ENCODE measurements around the gene STRA6. TPM values are rescaled to one million over a fixed set of nuclear protein-coding genes. Genes with fewer than 3 reads are reported as not detected.

STRA6 gene
- not detected for total RNA-seq
- long read RNA-seq, result 0 reads

GRCh38 chr15:74202452-74203401, at the start of gene STRA6:
STRA6 (minus strand) TSS chr15:74202787; CDS start chr15:74202267, 520 bp downstream.
- DNase-seq (ENCODE audit: missing footprints) (no peak), ATAC-seq (no peak)
- intact Hi-C loops (cut with DNase I), result no loop called here

GRCh38 chr15:74252291-74252690, 49.7 kb upstream of the STRA6 start:
- no peak for ATAC-seq
- peak; percentile 33 for DNase-seq (ENCODE audit: missing footprints)
- intact Hi-C loops (cut with DNase I), result loop anchor here (5.0 kb wide), 1 partner anchor 50 kb away; no protein-coding TSS in a partner anchor

GRCh38 chr15:74251131-74251811, 48.7 kb upstream of the STRA6 start:
- ATAC-seq (peak; percentile 98), DNase-seq (ENCODE audit: missing footprints) (peak; percentile 89)
- intact Hi-C loops (cut with DNase I), result loop anchor here (1.0 to 5.0 kb wide), 2 partner anchors 51 to 94 kb away; no protein-coding TSS in a partner anchor

- intact Hi-C loops (cut with DNase I), result loop anchor here (5.0 kb wide), 1 partner anchor 52 kb away; no protein-coding TSS in a partner anchor
- DNase-seq (ENCODE audit: missing footprints) (no peak), ATAC-seq (no peak)
Observed at GRCh38 chr15:74250266-74250665, 47.7 kb upstream of the STRA6 start.

GRCh38 chr15:74245342-74245931, 42.9 kb upstream of the STRA6 start:
- intact Hi-C loops (cut with DNase I), result no loop called here
- DNase-seq (ENCODE audit: missing footprints) (peak; percentile 58), ATAC-seq (no peak)

- DNase-seq (ENCODE audit: missing footprints) (peak; percentile 20), ATAC-seq (no peak)
- intact Hi-C loops (cut with DNase I), result no loop called here
Observed at GRCh38 chr15:74244822-74245341, 42.3 kb upstream of the STRA6 start.

- ATAC-seq (no peak), DNase-seq (ENCODE audit: missing footprints) (peak; percentile 4)
- intact Hi-C loops (cut with DNase I), result no loop called here
Observed at GRCh38 chr15:74243431-74243830, 40.8 kb upstream of the STRA6 start.

- ATAC-seq (no peak), DNase-seq (ENCODE audit: missing footprints) (peak; percentile 18)
- intact Hi-C loops (cut with DNase I), result no loop called here
Observed at GRCh38 chr15:74242441-74243185, 40.0 kb upstream of the STRA6 start.

GRCh38 chr15:74240897-74241614, 38.5 kb upstream of the STRA6 start:
- no peak for DNase-seq (ENCODE audit: missing footprints)
- no peak for ATAC-seq
- intact Hi-C loops (cut with DNase I), result no loop called here

GRCh38 chr15:74240002-74240568, 37.5 kb upstream of the STRA6 start:
- intact Hi-C loops (cut with DNase I), result no loop called here
- ATAC-seq (peak; percentile 83), DNase-seq (ENCODE audit: missing footprints) (peak; percentile 89)

GRCh38 chr15:74239051-74239705, 36.6 kb upstream of the STRA6 start:
- intact Hi-C loops (cut with DNase I), result no loop called here
- DNase-seq (ENCODE audit: missing footprints) (no peak), ATAC-seq (peak; percentile 13)

- ATAC-seq, result no peak
- no peak for DNase-seq (ENCODE audit: missing footprints)
- intact Hi-C loops (cut with DNase I), result no loop called here
Observed at GRCh38 chr15:74235962-74236361, 33.4 kb upstream of the STRA6 start, which contains the start of gene CCDC33. CCDC33 (plus strand) TSS chr15:74236326; CDS start chr15:74236720, 394 bp downstream.

- no peak for ATAC-seq
- no peak for DNase-seq (ENCODE audit: missing footprints)
- intact Hi-C loops (cut with DNase I), result no loop called here
Observed at GRCh38 chr15:74234598-74234875, 31.9 kb upstream of the STRA6 start.

GRCh38 chr15:74233851-74234597, 31.4 kb upstream of the STRA6 start:
- intact Hi-C loops (cut with DNase I), result no loop called here
- ATAC-seq (no peak), DNase-seq (ENCODE audit: missing footprints) (no peak)

- intact Hi-C loops (cut with DNase I), result no loop called here
- no peak for DNase-seq (ENCODE audit: missing footprints)
- no peak for ATAC-seq
Observed at GRCh38 chr15:74233373-74233772, 30.8 kb upstream of the STRA6 start.

GRCh38 chr15:74231475-74231874, 28.9 kb upstream of the STRA6 start:
- intact Hi-C loops (cut with DNase I), result no loop called here
- no peak for DNase-seq (ENCODE audit: missing footprints)
- no peak for ATAC-seq
